Measurements from ENCODE around the gene BTBD19. TPM values are rescaled to one million over a fixed set of nuclear protein-coding genes. Genes with fewer than 3 reads are reported as not detected.
A peak's percentile ranks its signal among the peaks of the same experiment; 100 is the strongest.
"Not testable (repeated sequence)": the region's sequence is repeated elsewhere in the genome, so short reads cannot be mapped to it uniquely, and the experiment has no call there.

Gene BTBD19
- total RNA-seq, 2 donors from 2014 or later = 5.7 to 9.9 TPM

GRCh38 chr1:44787506-44787905 lies 20.8 kb upstream of the BTBD19 start:
- DNase-seq = no peak
- intact Hi-C loops (cut with DNase I) = no loop called here
- WGBS, 2 donors = 88 to 96% methylated on average over 10 of the region's 10 CpGs

DNA sequence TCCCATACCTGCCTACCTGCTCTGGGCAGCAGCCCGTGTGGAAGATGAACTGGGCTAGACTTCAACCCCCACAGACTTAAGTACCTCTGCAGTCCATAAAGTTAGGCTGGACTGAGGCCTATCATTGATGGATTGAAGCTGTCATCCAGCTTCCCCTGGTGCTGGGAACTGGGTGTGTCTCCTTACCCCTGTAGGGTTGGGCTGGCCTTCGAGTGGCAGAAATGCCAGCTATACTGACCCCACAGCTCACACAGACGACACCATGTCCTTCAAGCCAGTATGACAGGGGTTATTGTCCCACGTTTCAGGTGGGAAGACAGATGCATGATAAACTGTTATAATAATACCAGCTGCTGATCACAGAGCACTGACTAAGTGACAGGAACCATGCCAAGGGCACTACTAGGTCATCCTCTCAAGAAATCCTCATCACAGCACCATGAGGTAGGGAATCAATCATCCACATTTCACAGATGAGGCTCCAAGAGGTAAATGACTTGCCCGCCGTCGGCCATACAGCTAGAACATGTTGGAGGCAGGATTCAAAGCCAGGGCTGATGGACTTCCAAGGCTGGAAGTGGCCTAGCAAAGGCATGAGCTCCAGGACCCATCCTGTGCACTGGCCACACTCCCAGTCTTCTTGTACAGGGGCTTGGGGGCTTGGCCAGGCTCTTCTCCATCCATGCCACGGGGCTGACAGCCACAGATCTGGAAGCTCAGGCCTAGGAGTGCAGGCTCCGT lies 20.0 kb upstream of the BTBD19 start, which contains the start of gene BEST4:
BEST4 (minus strand) TSS at position 51 of the 741 bp plus-strand sequence. CDS start 465 bp downstream, outside the sequence.
- Histone ChIP-seq H3K36me3 (replicated peaks in 1 of 2; ENCODE audit: insufficient read depth in 1 of 2, low read depth in 2 of 2) (no peaks in the 10 kb centered on the region), H3K27ac (no peak within 1 kb of the TSS), H3K27me3 (no peaks in the 10 kb centered on the region), H3K4me1 (peaks cover 38% of the 10 kb centered on the region), H3K9me3 (no peaks in the 10 kb centered on the region), H3K4me3 (no peak within 1 kb of the TSS)
- intact Hi-C loops (cut with DNase I) = no loop called here
- ATAC-seq = no peak
- 80 to 81% methylated on average over 4 to 9 of the region's 9 CpGs for WGBS, 2 donors
- TF ChIP-seq CTCF (IDR thresholded peaks at IDR 0.05) (no peak), POLR2A (IDR thresholded peaks at IDR 0.05) (no peak)
- no peak for DNase-seq

More at GRCh38 chr1:44787506-44787905, 20.8 kb upstream of the BTBD19 start:
- no peaks in the 10 kb centered on the region for H3K9me3 ChIP-seq
- H3K4me3 ChIP-seq = no peak overlapping the region
- TF ChIP-seq CTCF (IDR thresholded peaks at IDR 0.05) (no peak), POLR2A (IDR thresholded peaks at IDR 0.05) (no peak)
- no peak overlapping the region for H3K27ac ChIP-seq
- peaks cover 38% of the 10 kb centered on the region for H3K4me1 ChIP-seq
- no peak for ATAC-seq
- no peaks in the 10 kb centered on the region for H3K27me3 ChIP-seq
- no peaks in the 10 kb centered on the region for H3K36me3 ChIP-seq (replicated peaks in 1 of 2; ENCODE audit: insufficient read depth in 1 of 2, low read depth in 2 of 2)

DNA sequence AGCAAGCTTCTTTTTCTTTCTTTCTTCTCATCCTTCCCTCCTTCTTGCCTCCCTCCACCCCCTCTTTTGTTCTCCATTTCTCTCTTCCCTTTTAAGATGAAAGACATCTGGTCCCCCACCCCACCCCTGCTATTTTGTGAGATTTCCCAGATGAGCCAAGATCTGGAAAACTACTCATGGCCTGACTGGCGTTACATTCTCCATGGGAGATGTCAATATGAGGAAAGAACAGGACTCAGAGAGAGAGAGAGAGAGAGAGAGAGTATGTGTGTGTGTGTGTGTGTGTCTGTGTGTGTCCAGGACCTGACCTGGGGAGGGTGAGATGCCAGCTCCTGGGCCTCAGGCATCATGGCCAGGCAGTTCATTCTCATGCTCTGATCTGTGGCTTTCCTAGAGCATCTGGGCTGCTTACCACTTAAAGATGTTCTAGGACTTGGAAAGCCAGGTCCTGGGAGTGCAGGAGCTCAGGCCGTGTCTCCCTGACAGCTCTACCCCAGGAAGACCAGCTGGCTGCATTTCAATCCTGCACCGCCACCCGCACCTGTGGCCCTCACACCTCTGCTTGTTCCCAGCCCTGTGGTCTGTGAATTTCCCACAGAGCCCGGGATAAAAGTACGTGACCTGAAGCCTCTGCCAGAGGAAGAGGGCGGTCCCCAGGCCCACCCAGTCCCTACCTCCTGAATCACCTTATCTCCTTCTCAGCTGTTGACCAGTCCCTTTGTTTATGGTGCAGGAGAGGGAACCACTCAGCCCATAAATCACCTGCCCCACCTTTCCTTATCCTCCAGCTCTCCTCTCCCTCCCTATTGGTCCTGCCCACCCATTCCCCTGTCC lies 17.1 kb upstream of the BTBD19 start:
- 38 to 50% methylated on average over 7 of the region's 7 CpGs for WGBS, 2 donors
- Histone ChIP-seq H3K4me3 (no peak overlapping the region), H3K27ac (no peak overlapping the region), H3K4me1 (peaks cover 13% of the 10 kb centered on the region), H3K27me3 (no peaks in the 10 kb centered on the region), H3K36me3 (replicated peaks in 1 of 2; ENCODE audit: insufficient read depth in 1 of 2, low read depth in 2 of 2) (no peaks in the 10 kb centered on the region), H3K9me3 (no peaks in the 10 kb centered on the region)
- intact Hi-C loops (cut with DNase I) = loop anchor here (5.0 kb wide), 1 partner anchor 36 kb away; no protein-coding TSS in a partner anchor
- ATAC-seq (no peak), DNase-seq (no peak)
- TF ChIP-seq CTCF (IDR thresholded peaks at IDR 0.05) = no peak
- TF ChIP-seq POLR2A (IDR thresholded peaks at IDR 0.05) = no peak

- H3K4me1 ChIP-seq = peaks cover 6% of the 10 kb centered on the region
- peak overlapping the region in 1 of 4 donors; percentile 18 for H3K27ac ChIP-seq
- H3K9me3 ChIP-seq = no peaks in the 10 kb centered on the region
- DNase-seq = peak in 2 of 4 donors; percentile 4 to 8
- intact Hi-C loops (cut with DNase I) = loop anchor here (5.0 kb wide), 1 partner anchor 34 kb away; no protein-coding TSS in a partner anchor
- TF ChIP-seq CTCF (IDR thresholded peaks at IDR 0.05) (no peak), POLR2A (IDR thresholded peaks at IDR 0.05) (no peak)
- ATAC-seq = no peak
- H3K27me3 ChIP-seq = no peaks in the 10 kb centered on the region
- no peaks in the 10 kb centered on the region for H3K36me3 ChIP-seq (replicated peaks in 1 of 2; ENCODE audit: insufficient read depth in 1 of 2, low read depth in 2 of 2)
- H3K4me3 ChIP-seq = no peak overlapping the region
- 77 to 83% methylated on average over 7 to 9 of the region's 9 CpGs for WGBS, 2 donors
Observed at GRCh38 chr1:44792736-44793502, 15.4 kb upstream of the BTBD19 start.

DNA sequence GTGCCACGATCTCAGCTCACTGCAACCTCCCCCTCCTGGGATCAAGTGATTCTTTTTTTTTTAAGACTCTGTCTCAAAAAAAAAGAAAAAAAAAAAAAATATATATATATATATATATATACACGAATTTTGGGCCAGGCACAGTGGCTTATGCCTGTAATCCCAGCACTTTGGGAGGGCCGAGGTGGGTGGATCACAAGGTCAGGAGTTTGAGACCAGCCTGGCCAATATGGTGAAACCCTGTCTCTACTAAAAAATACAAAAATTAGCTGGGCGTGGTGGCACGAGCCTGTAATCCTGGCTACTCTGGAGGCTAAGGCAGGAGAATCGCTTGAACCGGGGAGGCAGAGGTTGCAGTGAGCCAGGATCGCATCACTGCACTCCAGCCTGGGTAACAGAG lies 10.4 kb upstream of the BTBD19 start:
- WGBS, 2 donors = 78 to 79% methylated on average over 7 to 8 of the region's 8 CpGs
- H3K4me1 ChIP-seq = peaks cover 35% of the 10 kb centered on the region
- H3K27ac ChIP-seq; H3K36me3 ChIP-seq (replicated peaks in 1 of 2; ENCODE audit: insufficient read depth in 1 of 2, low read depth in 2 of 2); H3K9me3 ChIP-seq; intact Hi-C loops (cut with DNase I); ATAC-seq; DNase-seq; H3K27me3 ChIP-seq; H3K4me3 ChIP-seq: not testable (repeated sequence)

All from body of pancreas (tissue), 4 donors.